IPS-20b (cell line): Measurements from ENCODE around the gene GLI3.

Experiments used
- H3K27ac ChIP-seq: one replicate; pipeline ENCODE4 v1.5.1; 2013; ENCODE audit warnings: low read length
- H3K27me3 ChIP-seq: 2 replicates; pipeline ENCODE4 v1.6.1; 2013; ENCODE audit warnings: mild to moderate bottlenecking, low read length, inconsistent platforms; ENCODE audit not compliant: insufficient read depth
- H3K36me3 ChIP-seq: 2 replicates; pipeline ENCODE4 v1.6.1; 2013; ENCODE audit warnings: low read depth, mild to moderate bottlenecking, inconsistent platforms, low read length, moderate library complexity; ENCODE audit not compliant: insufficient read depth
- H3K4me1 ChIP-seq: 2 replicates; pipeline ENCODE4 v1.6.1; 2013; ENCODE audit warnings: mild to moderate bottlenecking, control low read depth, inconsistent platforms, low read length, moderate library complexity; ENCODE audit not compliant: insufficient read depth
- H3K4me3 ChIP-seq: 2 replicates; pipeline ENCODE4 v1.5.1; 2013; ENCODE audit warnings: mild to moderate bottlenecking, low read length, inconsistent platforms
- H3K9ac ChIP-seq: 2 replicates; pipeline ENCODE4 v1.6.1; 2013; ENCODE audit warnings: low read depth, mild to moderate bottlenecking, inconsistent platforms, low read length, moderate library complexity
- H3K9me3 ChIP-seq: 2 replicates; pipeline ENCODE4 v1.6.1; 2013; ENCODE audit warnings: mild to moderate bottlenecking, low read depth, low read length, inconsistent platforms; ENCODE audit not compliant: insufficient read depth

Gene GLI3

DNA sequence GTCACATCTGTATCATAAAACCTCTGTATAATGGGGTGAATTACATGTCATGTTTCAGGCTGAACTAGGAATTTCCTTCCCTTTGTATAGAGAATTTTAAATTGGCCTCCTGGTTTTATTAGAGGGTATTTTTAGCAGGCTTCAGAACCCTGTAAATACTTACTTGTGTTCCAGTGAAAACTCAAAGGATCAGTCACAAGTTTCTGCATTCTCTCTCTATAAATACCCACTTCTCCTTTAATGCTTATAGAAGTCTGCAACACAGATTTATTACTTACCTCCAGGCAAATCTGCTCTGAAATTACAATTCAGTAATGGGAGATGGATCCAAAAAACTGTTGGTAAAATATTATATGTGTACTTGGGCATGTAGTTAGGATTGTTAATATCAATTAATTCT, 161.6 kb downstream of the GLI3 start:
- Histone ChIP-seq H3K4me3 (no peak overlapping the region), H3K9ac (no peak overlapping the region), H3K27me3 (no peaks in the 10 kb centered on the region), H3K9me3 (no peaks in the 10 kb centered on the region), H3K27ac (no peak overlapping the region), H3K4me1 (peaks cover 16% of the 10 kb centered on the region), H3K36me3 (0 out of 2 replicates have a peak, but pooled peaks cover 6% of the 10 kb centered on the region)

- Histone ChIP-seq H3K27ac (no peak overlapping the region), H3K9me3 (no peaks in the 10 kb centered on the region), H3K4me3 (no peak overlapping the region), H3K9ac (peak overlapping the region; percentile 14; the same call in 1 of the 2 replicates), H3K27me3 (no peaks in the 10 kb centered on the region), H3K4me1 (peaks cover 18% of the 10 kb centered on the region), H3K36me3 (0 out of 2 replicates have a peak, but pooled peaks cover 6% of the 10 kb centered on the region)
These were observed 162.9 kb downstream of the GLI3 start for GRCh38 chr7:42074076-42074475.

DNA sequence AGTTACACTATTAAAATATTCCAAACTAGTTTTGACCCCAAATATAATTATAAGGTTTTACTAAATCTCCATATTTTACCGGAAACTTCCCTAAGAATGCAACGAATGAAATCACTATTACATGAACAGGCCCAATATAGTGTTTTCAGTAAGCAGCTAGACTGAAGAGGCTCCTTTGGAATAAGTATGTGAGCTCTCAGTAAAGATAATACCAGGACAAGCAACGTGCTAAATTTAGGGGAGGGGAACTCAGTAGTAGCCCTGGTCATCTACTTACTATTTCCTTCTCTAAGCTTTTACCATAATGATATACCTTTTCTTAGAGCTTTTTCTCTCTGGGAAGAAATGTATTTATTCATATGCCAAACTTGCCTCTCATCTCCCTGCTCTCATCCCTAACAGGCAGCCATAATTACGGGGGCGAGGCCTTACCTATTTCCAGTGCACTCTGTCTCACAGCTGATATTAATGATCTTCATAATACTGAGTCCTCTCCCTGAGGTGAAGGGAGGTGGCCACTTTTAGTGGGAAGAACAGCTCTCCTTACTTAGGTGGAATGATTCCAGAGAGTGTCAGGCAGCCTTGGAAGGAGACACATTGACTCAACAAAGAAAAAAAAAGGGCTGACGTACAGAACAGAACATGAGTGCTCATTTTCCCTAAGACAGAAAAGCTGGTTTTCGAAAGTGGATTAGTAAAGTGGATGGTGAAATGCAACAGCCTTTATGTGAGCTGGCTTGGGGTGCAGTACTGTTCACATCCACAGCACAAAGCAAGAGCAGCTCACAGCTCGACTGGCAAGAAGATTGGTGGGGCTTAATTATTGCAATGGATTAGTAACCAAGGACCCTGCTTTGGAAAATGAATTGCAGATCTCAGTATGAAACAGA, 165.4 kb downstream of the GLI3 start:
- no peak overlapping the region for H3K27ac ChIP-seq

DNA sequence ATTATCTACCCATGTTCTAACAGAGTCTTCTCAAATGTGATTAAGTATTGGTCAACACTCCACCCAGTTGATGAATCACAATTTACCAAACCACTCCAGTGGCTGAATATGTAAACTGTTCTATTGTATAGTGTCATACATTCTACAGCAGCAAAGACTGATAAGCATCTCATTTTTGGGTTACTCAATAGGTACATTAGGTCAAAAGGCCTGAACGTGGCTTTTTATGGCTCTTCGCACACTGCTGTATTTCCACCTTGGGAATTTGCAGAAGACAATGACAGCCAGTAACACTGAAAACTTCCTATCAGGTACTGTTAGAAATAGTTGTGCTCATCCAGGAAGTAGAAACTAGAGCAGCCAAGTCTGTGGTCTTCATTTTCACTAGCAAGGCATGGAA, 166.9 kb downstream of the GLI3 start:
- Histone ChIP-seq H3K27me3 (no peaks in the 10 kb centered on the region), H3K9ac (no peak overlapping the region), H3K4me3 (no peak overlapping the region), H3K27ac (no peak overlapping the region), H3K4me1 (peaks cover 47% of the 10 kb centered on the region), H3K9me3 (no peaks in the 10 kb centered on the region), H3K36me3 (0 out of 2 replicates have a peak, but pooled peaks cover 2% of the 10 kb centered on the region)

More for the DNA sequence above, 165.4 kb downstream of the GLI3 start:
- no peak overlapping the region for H3K4me3 ChIP-seq
- no peaks in the 10 kb centered on the region for H3K27me3 ChIP-seq
- H3K9ac ChIP-seq = no peak overlapping the region
- H3K36me3 ChIP-seq = 0 out of 2 replicates have a peak, but pooled peaks cover 6% of the 10 kb centered on the region
- H3K4me1 ChIP-seq = peaks cover 35% of the 10 kb centered on the region
- H3K9me3 ChIP-seq = no peaks in the 10 kb centered on the region

- Histone ChIP-seq H3K4me3 (no peak overlapping the region), H3K9ac (no peak overlapping the region), H3K36me3 (no peaks in the 10 kb centered on the region), H3K9me3 (no peaks in the 10 kb centered on the region), H3K4me1 (peaks cover 49% of the 10 kb centered on the region), H3K27me3 (no peaks in the 10 kb centered on the region), H3K27ac (no peak overlapping the region)
These were observed 167.4 kb downstream of the GLI3 start for GRCh38 chr7:42069590-42069989.

DNA sequence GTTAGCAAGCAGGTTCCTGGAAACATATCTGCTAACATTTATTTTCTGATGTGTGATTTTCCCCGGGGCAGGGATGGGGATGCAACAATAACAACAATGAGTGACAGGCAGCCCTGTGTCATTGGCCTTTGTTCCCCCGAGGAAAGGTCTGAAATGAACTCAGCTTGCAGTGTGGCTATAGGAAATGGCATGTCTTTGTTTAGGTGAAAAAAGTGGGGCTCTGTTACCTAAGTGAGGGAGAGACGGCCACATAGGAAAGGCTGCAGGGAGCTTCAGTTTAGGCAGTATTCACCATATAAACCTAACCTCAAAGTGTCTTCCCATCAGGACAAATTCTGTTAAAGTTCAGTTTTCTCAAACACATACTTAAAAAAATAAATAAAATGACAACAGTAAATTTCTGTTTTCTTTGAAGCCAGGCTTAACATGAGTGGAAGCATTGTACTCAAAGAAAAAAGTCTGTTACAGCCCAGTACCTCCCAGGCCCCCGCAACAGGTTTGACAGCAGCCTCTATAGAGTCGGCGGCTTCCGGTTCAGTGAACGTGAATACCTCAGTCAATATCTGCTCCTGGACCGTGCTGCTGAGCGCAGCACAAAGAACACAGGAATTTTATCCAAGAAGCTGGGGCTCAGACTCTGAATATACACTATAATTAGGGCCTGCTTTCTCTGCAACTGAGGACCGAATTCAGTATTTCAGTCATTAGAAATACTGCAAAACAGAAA, 168.3 kb downstream of the GLI3 start:
- Histone ChIP-seq H3K36me3 (no peaks in the 10 kb centered on the region), H3K9ac (peak overlapping the region; percentile 33; the same call in 1 of the 2 replicates), H3K4me1 (peaks cover 43% of the 10 kb centered on the region), H3K9me3 (no peaks in the 10 kb centered on the region), H3K27me3 (no peaks in the 10 kb centered on the region), H3K4me3 (no peak overlapping the region), H3K27ac (no peak overlapping the region)

DNA sequence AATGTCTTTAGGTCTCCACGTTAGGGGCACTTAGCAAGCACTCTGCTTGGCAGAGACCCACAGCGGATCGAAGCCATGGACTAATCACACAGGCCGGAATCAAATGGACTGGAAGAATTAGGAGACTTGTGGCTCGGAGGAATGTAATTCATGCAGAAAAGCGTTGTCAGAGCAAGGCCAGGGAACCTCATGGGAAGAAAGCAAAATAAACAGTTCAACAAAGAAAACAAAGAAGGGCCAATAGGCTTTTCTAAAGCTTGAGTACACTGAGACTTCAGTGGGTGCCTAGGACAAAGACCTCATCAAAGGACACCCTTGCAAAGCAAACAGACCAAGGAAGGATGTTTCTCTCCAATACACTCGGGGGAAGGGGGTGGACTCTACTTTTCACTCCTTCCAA, 171.1 kb downstream of the GLI3 start:
- no peaks in the 10 kb centered on the region for H3K27me3 ChIP-seq
- H3K4me3 ChIP-seq = peak overlapping the region; percentile 38
- no peaks in the 10 kb centered on the region for H3K9me3 ChIP-seq
- no peak overlapping the region for H3K27ac ChIP-seq
- H3K9ac ChIP-seq = 0 out of 2 replicates have a peak overlapping the region, but pooled peaks have one; percentile 14
- H3K4me1 ChIP-seq = peaks cover 36% of the 10 kb centered on the region
- H3K36me3 ChIP-seq = no peaks in the 10 kb centered on the region

- Histone ChIP-seq H3K27ac (no peak overlapping the region), H3K9me3 (no peaks in the 10 kb centered on the region), H3K4me1 (peaks cover 36% of the 10 kb centered on the region), H3K4me3 (no peak overlapping the region), H3K9ac (no peak overlapping the region), H3K27me3 (no peaks in the 10 kb centered on the region), H3K36me3 (no peaks in the 10 kb centered on the region)
These were observed 172.0 kb downstream of the GLI3 start for GRCh38 chr7:42065015-42065414.

- no peak overlapping the region for H3K9ac ChIP-seq
- no peaks in the 10 kb centered on the region for H3K36me3 ChIP-seq
- H3K27ac ChIP-seq = no peak overlapping the region
- no peak overlapping the region for H3K4me3 ChIP-seq
- no peaks in the 10 kb centered on the region for H3K9me3 ChIP-seq
- H3K27me3 ChIP-seq = no peaks in the 10 kb centered on the region
- H3K4me1 ChIP-seq = peaks cover 36% of the 10 kb centered on the region
These were observed 172.5 kb downstream of the GLI3 start for GRCh38 chr7:42064534-42064933.

DNA sequence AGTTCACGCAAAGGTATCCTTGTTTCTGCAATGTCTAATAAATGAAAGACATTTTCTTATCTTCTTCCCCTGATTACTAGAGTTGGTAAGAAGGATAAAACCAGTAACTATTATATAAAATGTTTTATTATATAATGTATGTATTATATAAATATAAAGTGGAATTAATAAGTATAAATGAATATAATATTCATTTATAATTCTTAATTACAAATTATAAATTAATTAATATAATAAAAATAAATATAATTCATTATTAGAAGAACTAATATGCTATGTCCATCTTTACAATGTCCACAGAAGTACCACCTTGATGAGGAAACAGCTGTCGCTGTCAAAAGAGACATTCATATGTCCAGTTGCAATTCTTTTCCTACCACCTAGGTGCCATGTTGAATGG, 177.7 kb downstream of the GLI3 start:
- H3K36me3 ChIP-seq = no peaks in the 10 kb centered on the region
- no peaks in the 10 kb centered on the region for H3K4me1 ChIP-seq
- no peaks in the 10 kb centered on the region for H3K9me3 ChIP-seq
- no peak overlapping the region for H3K27ac ChIP-seq
- H3K27me3 ChIP-seq = no peaks in the 10 kb centered on the region
- no peak overlapping the region for H3K4me3 ChIP-seq
- H3K9ac ChIP-seq = no peak overlapping the region

DNA sequence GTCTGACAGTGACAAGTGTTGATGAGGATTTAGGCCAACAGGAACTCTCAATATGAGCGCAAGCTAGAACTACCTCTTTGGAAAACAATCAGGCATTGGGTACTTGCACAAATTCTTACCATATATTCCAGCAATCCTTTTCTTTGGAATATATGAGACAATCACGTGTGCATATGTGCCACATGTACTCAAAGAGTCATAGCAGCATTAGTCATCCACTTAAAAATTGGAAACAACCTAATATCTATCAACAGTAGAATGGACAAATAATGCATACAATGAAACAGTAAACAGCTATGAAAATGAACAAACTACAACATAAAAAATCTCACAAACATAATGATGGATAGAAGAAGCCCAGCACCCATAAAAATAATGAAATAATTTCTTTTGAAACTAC, 179.7 kb downstream of the GLI3 start:
- H3K36me3 ChIP-seq = no peaks in the 10 kb centered on the region
- H3K27ac ChIP-seq = no peak overlapping the region
- no peak overlapping the region for H3K4me3 ChIP-seq
- H3K27me3 ChIP-seq = no peaks in the 10 kb centered on the region
- no peaks in the 10 kb centered on the region for H3K9me3 ChIP-seq
- no peak overlapping the region for H3K9ac ChIP-seq
- H3K4me1 ChIP-seq = no peaks in the 10 kb centered on the region
